ENCODE data around the gene RABIF.
"Not testable (repeated sequence)": the region's sequence is repeated elsewhere in the genome, so short reads cannot be mapped to it uniquely, and the experiment has no call there.

Gene RABIF

GRCh38 chr1:202926581-202927491, 37.9 kb upstream of the RABIF start, which contains the start of gene KLHL12:
Gene KLHL12 (minus strand): TSS chr1:202927234. CDS start chr1:202925162, 2,072 bp downstream.
- peak; percentile 94 for DNase-seq
- in situ Hi-C loops (cut with HindIII; ENCODE audit: low pct_ligation_motif_present, low sequenced_read_pairs), result no loop called here
- H3K27ac ChIP-seq, result peak within 1 kb of the TSS; percentile 82
- H3K4me3 ChIP-seq (ENCODE audit: low read depth, low read length), result peak within 1 kb of the TSS; percentile 93
- peaks cover 2% of the 10 kb centered on the region for H3K36me3 ChIP-seq (replicated peaks)
- no peaks in the 10 kb centered on the region for H3K27me3 ChIP-seq (replicated peaks)
- TF ChIP-seq CTCF (IDR thresholded peaks at IDR 0.05; ENCODE audit: low read depth, low read length, missing control alignments), result peak; percentile 73

GRCh38 chr1:202923533-202923932, 34.6 kb upstream of the RABIF start:
- Histone ChIP-seq H3K27me3 (replicated peaks) (no peaks in the 10 kb centered on the region), H3K36me3 (replicated peaks) (peaks cover 9% of the 10 kb centered on the region), H3K4me3 (ENCODE audit: low read depth, low read length) (no peak overlapping the region), H3K27ac (no peak overlapping the region)
- in situ Hi-C loops (cut with HindIII; ENCODE audit: low pct_ligation_motif_present, low sequenced_read_pairs), result no loop called here
- no peak for DNase-seq
- TF ChIP-seq CTCF (IDR thresholded peaks at IDR 0.05; ENCODE audit: low read depth, low read length, missing control alignments), result no peak

- no peak for TF ChIP-seq CTCF (IDR thresholded peaks at IDR 0.05; ENCODE audit: low read depth, low read length, missing control alignments)
- no peak for DNase-seq
- Histone ChIP-seq H3K4me3 (ENCODE audit: low read depth, low read length) (no peak overlapping the region), H3K36me3 (replicated peaks) (peaks cover 33% of the 10 kb centered on the region), H3K27me3 (replicated peaks) (no peaks in the 10 kb centered on the region), H3K27ac (no peak overlapping the region)
- in situ Hi-C loops (cut with HindIII; ENCODE audit: low pct_ligation_motif_present, low sequenced_read_pairs), result no loop called here
These were observed 30.7 kb upstream of the RABIF start for GRCh38 chr1:202919615-202920014.

- DNase-seq, result no peak
- TF ChIP-seq CTCF (IDR thresholded peaks at IDR 0.05; ENCODE audit: low read depth, low read length, missing control alignments), result no peak
- Histone ChIP-seq H3K27ac (no peak overlapping the region), H3K4me3 (ENCODE audit: low read depth, low read length) (no peak overlapping the region), H3K36me3 (replicated peaks) (peaks cover 56% of the 10 kb centered on the region), H3K27me3 (replicated peaks) (no peaks in the 10 kb centered on the region)
- in situ Hi-C loops (cut with HindIII; ENCODE audit: low pct_ligation_motif_present, low sequenced_read_pairs), result no loop called here
These were observed 26.2 kb upstream of the RABIF start for GRCh38 chr1:202915146-202915545.

- H3K4me3 ChIP-seq (ENCODE audit: low read depth, low read length); H3K27ac ChIP-seq; in situ Hi-C loops (cut with HindIII; ENCODE audit: low pct_ligation_motif_present, low sequenced_read_pairs); DNase-seq; H3K27me3 ChIP-seq (replicated peaks): not testable (repeated sequence)
- peaks cover 64% of the 10 kb centered on the region for H3K36me3 ChIP-seq (replicated peaks)
These were observed 23.5 kb upstream of the RABIF start for GRCh38 chr1:202912476-202912875.

GRCh38 chr1:202909494-202909893, 20.5 kb upstream of the RABIF start:
- in situ Hi-C loops (cut with HindIII; ENCODE audit: low pct_ligation_motif_present, low sequenced_read_pairs), result no loop called here
- DNase-seq, result no peak
- no peaks in the 10 kb centered on the region for H3K27me3 ChIP-seq (replicated peaks)
- H3K27ac ChIP-seq, result no peak overlapping the region
- peaks cover 48% of the 10 kb centered on the region for H3K36me3 ChIP-seq (replicated peaks)
- no peak overlapping the region for H3K4me3 ChIP-seq (ENCODE audit: low read depth, low read length)
- no peak for TF ChIP-seq CTCF (IDR thresholded peaks at IDR 0.05; ENCODE audit: low read depth, low read length, missing control alignments)

Data from brain microvascular endothelial cell (primary cell).